PFSK-1 (cell line): Measurements from ENCODE around the gene LELP1.

Experiments
- POLR2AphosphoS5 ChIP-seq: IDR thresholded peaks from 2 replicates; pipeline ENCODE4 v1.6.1; 2012; ENCODE audit warnings: low read depth, mild to moderate bottlenecking, control low read depth, low read length, moderate library complexity
- REST ChIP-seq, 2 experiments: IDR thresholded peaks; 2 replicates each; pipeline versions ENCODE4 v1.6.1 to v1.8.0; 2011 to 2012; ENCODE audit warnings: low read depth in 2 of 2, low read length in 2 of 2, control low read depth in 1 of 2, inconsistent platforms in 1 of 2, mild to moderate bottlenecking in 1 of 2, moderate library complexity in 1 of 2; ENCODE audit not compliant: insufficient read depth in 1 of 2
- SIN3A ChIP-seq: IDR thresholded peaks from 2 replicates; pipeline ENCODE4 v1.6.1; 2012; ENCODE audit warnings: mild to moderate bottlenecking, low read length, moderate library complexity, borderline replicate concordance; ENCODE audit not compliant: insufficient read depth
- TAF1 ChIP-seq: IDR thresholded peaks from 2 replicates; pipeline ENCODE4 v1.6.1; 2012; ENCODE audit warnings: low read length, control low read depth, borderline replicate concordance; ENCODE audit not compliant: insufficient read depth

GRCh38 chr1:153253076-153253475, 49.8 kb downstream of the LELP1 start:
- TF ChIP-seq TAF1 (no peak), POLR2AphosphoS5 (no peak), REST (IDR thresholded peaks at IDR 0.05; ENCODE audit: insufficient read depth in 1 of 2, low read depth in 2 of 2, low read length in 2 of 2) (no peak), SIN3A (no peak)
